K562 (cell line): ENCODE data around the gene RAB6B. TPM values are rescaled to one million over a fixed set of nuclear protein-coding genes. Genes with fewer than 3 reads are reported as not detected.

Experiments used
- CEBPG ChIP-seq, 3 experiments: fragments of 200-800 bp in 1 of 3; sonication (Bioruptor generic) in 1 of 3; sonication (generic) in 1 of 3; formaldehyde crosslinking in 1 of 3; IDR thresholded peaks in 2 of 3; conservative IDR thresholded peaks in 1 of 3; 2 replicates each; pipeline versions ENCODE4 v1.6.1 to v1.8.0; 2016 to 2022; ENCODE audit warnings: missing compliant biosample characterization in 2 of 3, missing genetic modification characterization in 2 of 3, mild to moderate bottlenecking in 1 of 3, missing genetic modification reagents in 1 of 3
- CHCHD3 ChIP-seq: fragments of 250-450 bp; sonication (Bioruptor Pico); IDR thresholded peaks from 2 replicates; pipeline ENCODE4 v2.1.2; 2022; ENCODE audit warnings: mild to moderate bottlenecking
- DEAF1 ChIP-seq: fragments of 450-650 bp; formaldehyde crosslinking; IDR thresholded peaks from 2 replicates; pipeline ENCODE4 v1.4.0; 2020; ENCODE audit warnings: mild to moderate bottlenecking, moderate library complexity
- GABPB1 ChIP-seq: sonication (generic); formaldehyde crosslinking; IDR thresholded peaks from 2 replicates; pipeline ENCODE4 v1.8.0; 2022; ENCODE audit warnings: mild to moderate bottlenecking, missing genetic modification reagents
- GABPB2 ChIP-seq: fragments of 250-450 bp; sonication (Bioruptor Pico); conservative IDR thresholded peaks from 2 replicates; pipeline ENCODE4 v1.5.1; 2021; ENCODE audit warnings: mild to moderate bottlenecking
- NFRKB ChIP-seq: fragments of 450-650 bp; IDR thresholded peaks from 2 replicates; pipeline ENCODE4 v1.6.1; 2016; ENCODE audit warnings: low read depth
- REST ChIP-seq, 2 experiments: fragments of 450-650 bp; formaldehyde crosslinking in 1 of 2; IDR thresholded peaks; 2 replicates each; pipeline versions ENCODE4 v1.4.0 to v1.6.1; 2014 to 2020; ENCODE audit warnings: mild to moderate bottlenecking in 2 of 2, borderline replicate concordance in 1 of 2, low read depth in 1 of 2
- polyA plus RNA-seq, 8 experiments: library from polyadenylated mRNA; depleted of rRNA in 4 of 8; stranded (reverse) in 5 of 8; unstranded in 3 of 8; fragments of >200 nt; fragmentation: Nextera tagmentation in 2 of 8; fragmentation: Illumina TruSeq in 1 of 8; extraction: Ambion mirVana in 2 of 8; extraction: Trizol in 1 of 8; gene quantifications; 2 replicates each; pipeline versions ENCODE4 v1.2.1 to v1.2.3, GENCODE V29; 2011 to 2014; ENCODE audit warnings: inconsistent platforms in 1 of 8, missing spikeins in 1 of 8
- total RNA-seq, 7 experiments: library from RNA; depleted of rRNA in 6 of 7; stranded (reverse); fragments of >200 nt in 6 of 7; fragmentation: Illumina TruSeq in 2 of 7; extraction: Trizol in 2 of 7; gene quantifications; 2 replicates each; pipeline versions ENCODE4 v1.2.1 to v1.2.3, GENCODE V29; 2011 to 2021; ENCODE audit warnings: low replicate concordance in 1 of 7

Gene RAB6B
- total and polyA plus RNA-seq, 9 of the 15 experiments (the other 6 are each of a cell fraction or from before 2014, with no cell fraction given) = 0.60 to 18.1 (median 1.5) TPM

- peak; percentile 68; the same call in 1 of the 2 replicates for TF ChIP-seq REST (IDR thresholded peaks at IDR 0.05; ENCODE audit: borderline replicate concordance)
- no peak for TF ChIP-seq REST (CRISPR knock-in tag; IDR thresholded peaks at IDR 0.05; ENCODE audit: low read depth)
- TF ChIP-seq GABPB2 (CRISPR knock-in tag) = no peak
- TF ChIP-seq NFRKB = no peak
- no peak for TF ChIP-seq CHCHD3 (CRISPR knock-in tag)
- no peak for TF ChIP-seq CEBPG (CRISPR knock-in tag; IDR thresholded peaks at IDR 0.05)
- TF ChIP-seq CEBPG (tag; conservative IDR thresholded peaks at IDR 0.05 in 1 of 2, IDR thresholded peaks at IDR 0.05 in 1 of 2) = 0 out of 4 replicates have a peak, but pooled peaks of 1 of the 2 experiments have one; percentile 23
- TF ChIP-seq GABPB1 = no peak
- TF ChIP-seq DEAF1 = peak; percentile 44; the same call in 1 of the 2 replicates
Measured at GRCh38 chr3:133930341-133930933, 34.8 kb upstream of the RAB6B start (continued).
